GM12892 (cell line): ENCODE data around the gene CTSS.

Experiments used
- POLR2AphosphoS5 ChIP-seq: IDR thresholded peaks from 2 replicates; pipeline ENCODE4 v1.6.1; 2011; ENCODE audit warnings: low read depth, low read length, control low read depth
- TAF1 ChIP-seq: IDR thresholded peaks from 2 replicates; pipeline ENCODE4 v1.6.1; 2011; ENCODE audit warnings: low read depth, mild to moderate bottlenecking, control low read depth, low read length, borderline replicate concordance

GRCh38 chr1:150764617-150765101, 919 bp downstream of the CTSS start:
- TF ChIP-seq TAF1 = no peak
- no peak for TF ChIP-seq POLR2AphosphoS5
